ENCODE results near the gene MAB21L4.

The MAB21L4 gene

DNA sequence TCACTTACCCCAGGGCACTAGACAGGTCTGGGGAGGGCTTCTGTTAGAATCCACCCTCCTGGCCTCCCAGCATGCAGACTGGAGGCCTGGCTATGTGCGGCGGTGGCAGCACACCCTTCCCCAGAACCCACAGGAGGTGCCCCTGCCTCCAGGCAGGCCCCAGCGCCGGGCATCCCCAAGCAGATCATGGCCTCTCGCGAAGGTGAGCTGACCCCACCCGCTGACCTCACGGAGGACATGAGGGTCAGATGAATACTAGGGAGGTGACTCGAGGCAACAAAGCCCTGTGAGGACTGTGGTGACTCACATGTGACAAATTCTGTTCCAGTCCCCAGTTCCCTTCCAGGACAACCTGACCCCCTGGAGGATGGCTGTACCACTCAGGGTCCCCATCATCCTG is 1.9 kb downstream of the MAB21L4 start:
- no peak for DNase-seq (ENCODE audit: low spot score)

DNA sequence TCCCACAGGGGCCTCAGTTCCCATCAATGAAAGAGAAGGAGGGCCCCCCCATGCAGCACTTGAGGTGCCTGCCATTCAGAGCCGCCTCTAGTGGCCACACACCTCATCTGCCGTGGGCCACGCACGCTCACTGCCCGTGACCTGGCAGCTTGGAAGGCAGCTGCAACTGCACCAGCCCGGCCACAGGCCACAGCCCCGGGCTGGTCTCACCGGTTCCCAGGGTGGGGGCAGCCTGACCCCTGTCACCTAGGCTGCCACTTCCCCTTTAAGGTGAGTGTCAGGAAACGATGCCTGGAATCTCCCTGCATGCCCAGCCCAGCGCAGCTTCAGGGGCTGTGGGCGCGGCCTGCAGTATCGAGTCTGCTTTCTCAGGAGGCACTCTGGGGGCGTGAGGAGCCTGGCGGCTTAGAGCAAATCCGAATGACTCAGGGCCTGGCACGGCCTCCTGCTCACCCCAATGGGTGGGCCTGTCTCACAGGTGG is 2.6 kb downstream of the MAB21L4 start:
- no peak for DNase-seq (ENCODE audit: low spot score)

DNA sequence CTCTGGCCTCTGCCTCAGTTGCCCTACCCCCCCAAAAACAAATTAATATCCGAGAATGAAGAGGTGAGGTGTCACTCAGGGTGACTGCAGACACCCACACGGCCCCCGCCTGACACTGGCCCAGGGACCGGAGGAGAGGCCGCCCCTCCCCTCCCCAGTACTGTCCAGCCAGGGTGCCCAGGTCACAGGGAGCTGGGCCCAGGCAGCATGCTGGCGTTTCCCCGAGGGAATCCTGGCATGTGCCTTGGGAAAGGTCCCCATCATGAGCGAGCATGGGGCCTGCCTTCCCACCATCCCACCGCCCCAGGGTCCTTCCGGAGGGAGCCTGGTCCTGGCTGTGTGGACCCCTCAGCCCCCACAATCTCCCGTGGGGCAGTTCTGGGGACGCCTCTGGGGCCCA is 3.0 kb downstream of the MAB21L4 start:
- DNase-seq (ENCODE audit: low spot score), result no peak

DNA sequence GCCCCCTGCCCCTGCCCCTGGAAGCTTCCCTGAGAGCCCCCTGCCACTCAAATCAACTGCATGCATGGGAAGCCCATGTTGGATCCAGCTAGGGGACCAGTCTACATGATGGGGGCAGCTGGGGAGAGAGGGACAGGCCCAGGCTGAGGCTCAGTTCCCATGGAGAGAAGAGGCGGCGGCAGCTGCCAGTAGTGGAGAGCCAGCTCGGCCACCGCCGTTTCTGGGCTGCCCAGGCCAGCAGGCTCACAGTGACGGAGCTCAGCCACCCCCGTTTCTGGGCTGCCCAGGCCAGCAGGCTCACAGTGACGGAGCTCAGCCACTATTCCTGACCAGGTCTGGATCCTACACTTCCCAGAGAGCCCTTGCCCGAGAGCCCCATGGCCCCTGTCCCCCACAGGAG is 3.6 kb downstream of the MAB21L4 start:
- peak; percentile 49 for DNase-seq (ENCODE audit: low spot score)

DNA sequence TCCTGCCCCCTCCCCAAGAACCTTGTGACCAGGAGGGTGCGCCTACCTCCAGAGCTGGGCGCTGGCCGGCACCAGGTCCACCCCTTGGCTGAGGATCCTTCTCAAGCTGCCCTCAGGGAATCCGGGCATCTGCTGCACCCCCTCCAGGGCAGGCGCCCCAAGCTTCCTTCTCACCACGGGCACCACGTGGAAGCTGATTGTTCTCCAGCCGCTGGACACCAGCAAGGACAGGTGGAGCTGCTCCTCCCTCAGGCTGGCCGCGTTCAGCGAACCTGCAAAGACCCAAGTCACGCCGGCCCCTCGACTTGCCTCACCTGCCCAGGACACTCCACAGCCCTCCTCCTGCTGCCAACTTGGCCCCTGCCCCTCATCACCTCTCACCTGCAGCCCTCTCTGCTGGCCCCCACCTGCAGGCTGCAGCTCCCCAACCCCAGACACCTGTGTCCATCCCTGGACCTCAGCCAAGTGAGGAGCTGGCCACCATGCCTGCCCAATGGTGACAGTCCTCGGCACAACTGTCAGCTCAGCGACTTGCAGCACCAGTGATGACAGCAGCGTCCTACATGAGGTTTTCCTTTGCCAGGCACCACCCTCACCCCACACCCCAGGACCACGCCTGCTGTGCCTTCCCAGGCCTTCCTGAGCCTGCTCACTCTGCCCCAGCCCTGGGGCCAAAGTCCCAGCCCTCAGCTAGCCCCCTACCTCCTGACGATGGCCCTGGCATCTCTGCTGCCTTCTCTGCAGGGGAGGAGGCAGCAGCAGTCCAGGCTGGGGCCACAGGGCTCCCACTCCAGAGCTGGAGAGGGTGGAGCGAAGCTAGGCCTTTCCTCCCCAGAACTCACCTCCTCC is 4.2 kb downstream of the MAB21L4 start:
- no peak for DNase-seq (ENCODE audit: low spot score)

DNA sequence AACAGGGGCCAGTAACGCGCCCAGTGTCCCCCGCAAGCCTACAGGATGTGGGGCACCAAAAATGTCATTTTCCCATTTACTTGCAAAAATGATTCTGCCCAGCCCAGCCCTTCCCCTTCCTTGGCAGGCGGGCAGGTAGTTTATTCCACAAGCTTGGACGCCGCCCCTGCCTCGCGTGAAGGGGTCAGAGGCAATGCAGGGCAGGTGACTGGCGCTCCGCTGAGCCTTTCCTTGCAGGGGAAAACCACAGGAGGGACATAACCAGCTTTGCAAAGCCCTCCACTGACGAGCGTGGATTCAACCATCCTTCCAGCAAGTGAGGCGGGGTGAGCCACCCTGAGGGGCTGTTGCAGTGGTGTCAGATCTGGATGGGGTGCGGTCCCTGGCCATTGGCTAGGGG is 5.3 kb downstream of the MAB21L4 start:
- no peak for DNase-seq (ENCODE audit: low spot score)

DNA sequence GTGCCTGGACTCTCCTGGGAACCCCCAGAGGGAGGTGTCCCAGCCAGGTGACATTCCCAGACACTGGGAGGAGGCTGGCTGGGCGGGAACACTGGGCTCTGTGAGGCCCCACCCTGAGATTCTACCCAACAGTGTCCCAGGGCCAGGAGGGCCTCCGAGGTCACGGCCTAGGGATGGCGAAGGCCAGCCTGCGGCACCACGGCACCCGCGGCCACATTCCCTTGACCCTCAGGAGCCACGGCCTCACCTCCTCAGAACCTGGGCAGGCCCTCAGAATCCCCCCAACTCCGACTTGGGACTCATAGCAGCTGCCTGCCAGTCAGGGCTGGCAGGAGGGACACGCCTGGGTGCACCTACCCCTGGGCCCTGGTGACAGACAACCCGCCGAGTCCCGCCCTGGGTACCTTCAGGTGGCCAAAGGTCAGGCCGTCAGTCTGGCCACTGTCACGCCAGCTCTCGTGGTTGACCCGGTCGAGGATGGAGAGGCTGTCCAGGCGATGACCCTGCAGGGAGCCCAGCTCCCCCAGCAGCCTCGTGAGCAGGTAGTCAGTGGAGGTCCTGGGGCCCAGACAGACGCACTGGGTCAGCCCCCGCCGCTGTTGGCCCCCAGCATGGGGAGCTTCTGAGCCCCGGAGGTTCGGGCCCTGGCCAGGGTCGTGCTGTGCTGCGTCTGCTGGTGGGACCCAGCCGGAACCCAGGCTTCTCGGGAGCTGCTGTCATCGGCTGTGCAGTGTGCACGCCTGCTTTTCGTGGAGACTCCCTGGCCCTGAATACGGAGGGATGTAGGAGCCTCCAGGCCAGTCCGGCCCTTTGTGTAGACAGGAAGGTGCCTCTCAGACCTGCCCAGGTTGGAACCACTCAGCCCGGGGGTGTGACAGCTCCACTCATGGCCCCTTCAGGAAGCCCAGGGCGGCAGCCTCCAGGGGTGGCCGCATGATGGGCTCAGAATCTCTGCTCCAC is 6.1 kb downstream of the MAB21L4 start:
- DNase-seq (ENCODE audit: low spot score), result no peak

DNA sequence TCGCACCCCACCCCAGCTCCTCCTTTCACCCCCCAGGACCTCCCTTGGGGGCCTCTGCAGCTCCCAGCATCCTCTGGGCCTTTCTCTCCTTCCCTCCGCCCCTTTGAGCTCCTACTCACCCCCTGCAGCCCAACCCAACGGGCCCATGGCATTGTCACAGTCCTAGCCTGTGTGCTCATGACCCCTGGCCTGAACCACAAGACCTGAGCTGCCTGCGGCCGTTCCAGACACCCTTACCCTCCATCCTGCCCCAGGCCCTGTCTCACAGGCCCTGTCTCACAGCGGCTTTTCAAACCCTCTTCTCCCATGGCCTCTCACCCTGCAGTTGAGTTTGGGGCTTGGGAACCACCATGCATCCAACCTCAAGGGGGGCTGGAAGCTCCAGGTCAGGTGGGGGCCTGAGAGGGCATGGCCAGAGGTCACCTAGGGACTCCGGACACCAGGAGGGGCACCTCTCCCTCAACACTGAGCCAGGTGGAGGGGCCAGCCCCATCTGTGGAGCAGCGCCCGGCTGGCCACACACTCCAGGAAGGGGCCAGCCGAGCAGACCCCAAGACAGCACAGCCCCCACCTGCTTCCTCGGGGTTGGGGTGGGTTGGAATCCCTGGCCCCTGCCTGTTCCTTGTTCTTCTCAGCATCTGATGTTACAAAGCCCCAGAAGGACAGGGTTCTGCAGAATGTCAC is 6.9 kb downstream of the MAB21L4 start:
- no peak for DNase-seq (ENCODE audit: low spot score)

DNA sequence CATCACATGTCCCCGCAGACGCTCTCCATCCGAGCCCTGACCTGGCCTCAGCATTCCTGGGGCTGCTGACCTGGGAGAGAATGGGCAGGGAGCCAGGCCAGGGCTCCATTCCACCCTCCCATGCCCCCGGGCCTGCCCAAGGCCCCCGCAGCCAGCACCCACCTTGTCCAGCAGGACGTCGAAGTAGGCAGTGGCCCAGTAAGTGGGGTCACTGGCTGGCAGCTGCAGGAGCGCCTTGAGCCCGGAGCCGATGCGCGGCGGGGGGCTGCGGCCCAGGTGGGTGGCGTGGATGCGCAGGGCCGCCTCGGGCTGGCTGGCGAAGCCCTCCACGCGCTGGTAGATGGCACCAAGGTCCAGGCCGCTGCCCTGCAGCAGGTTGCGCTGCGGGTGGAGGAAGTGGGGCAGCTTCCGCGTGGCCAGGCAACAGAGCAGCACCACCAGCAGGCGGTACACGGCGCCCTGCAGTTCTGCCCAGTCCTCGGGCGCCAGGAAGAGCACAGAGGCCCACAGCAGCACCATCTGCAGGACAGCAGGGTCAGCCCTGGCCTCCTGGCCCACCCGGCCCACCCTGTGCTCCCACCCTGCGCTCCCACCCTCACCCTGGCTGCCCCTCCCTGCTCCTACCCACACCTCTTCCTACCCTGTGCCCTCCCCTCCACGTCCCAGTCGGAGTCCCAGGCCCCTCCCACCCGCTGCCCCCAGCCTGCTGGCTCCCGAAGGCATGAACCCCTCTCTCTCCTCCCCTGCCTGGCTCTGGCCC is 7.6 kb downstream of the MAB21L4 start:
- no peak for DNase-seq (ENCODE audit: low spot score)

DNA sequence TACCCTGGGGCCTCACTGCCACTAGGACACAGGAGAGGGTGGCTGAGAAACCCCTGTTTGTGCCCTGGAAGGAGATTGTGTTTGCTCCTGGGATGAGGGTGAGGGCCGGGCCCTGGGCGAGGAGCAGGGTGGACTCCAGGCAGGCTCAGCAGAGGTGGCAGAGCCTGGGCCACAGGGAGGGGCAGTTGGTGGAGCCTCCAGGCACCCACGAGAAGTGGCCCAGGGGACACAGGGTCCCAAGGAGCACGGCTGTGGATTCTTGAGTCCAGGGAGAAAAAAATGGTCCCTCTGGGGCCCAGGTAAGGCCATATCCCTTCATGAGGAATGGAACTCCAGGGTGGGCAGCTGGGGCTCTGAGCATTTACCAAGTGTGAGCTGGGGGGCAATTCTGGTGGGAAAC is 8.3 kb downstream of the MAB21L4 start:
- no peak for DNase-seq (ENCODE audit: low spot score)

DNA sequence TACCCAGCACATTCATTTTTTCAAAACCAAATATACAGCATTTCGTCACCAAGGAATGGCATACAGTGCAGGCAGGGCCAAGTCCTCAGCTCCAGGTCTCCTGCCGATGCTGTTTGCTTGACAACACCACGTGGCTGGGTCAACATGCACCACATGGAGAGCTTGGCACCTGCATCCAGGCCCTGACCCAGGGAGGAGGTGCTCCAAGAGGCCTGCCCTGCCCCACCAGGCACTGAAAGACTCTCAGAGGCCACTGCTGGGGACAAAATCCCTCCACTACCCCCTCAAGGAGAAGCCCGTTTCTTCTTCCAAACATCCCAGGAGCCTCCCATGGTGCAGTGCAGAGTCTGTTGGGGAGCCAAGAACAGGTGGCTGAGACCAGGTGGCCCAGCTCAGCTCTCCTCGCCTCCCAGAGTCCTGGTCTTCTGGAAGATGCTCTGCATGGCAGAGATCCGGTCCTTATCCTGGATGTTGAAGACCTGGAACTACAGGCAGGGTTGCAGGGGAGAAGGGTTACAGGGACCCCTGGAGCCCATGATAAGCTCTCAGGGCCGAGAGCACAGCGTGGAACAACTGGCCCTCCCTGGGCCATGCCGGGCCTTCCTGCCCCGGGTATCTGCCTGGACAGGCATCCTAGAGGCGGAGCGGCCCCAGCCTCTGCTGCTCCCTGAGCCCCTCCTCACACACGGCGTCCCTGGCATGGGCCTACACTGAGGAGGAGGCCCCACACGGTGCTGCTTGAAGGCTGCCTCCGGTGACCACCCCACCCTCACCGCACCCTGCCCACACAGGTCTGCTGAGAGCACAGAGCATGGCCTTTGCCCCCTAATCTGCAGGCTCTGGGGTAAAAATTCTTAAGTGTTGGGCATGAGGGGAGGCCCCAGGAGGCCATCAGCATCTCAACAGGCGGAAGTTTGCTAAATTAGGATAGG is 9.0 kb downstream of the MAB21L4 start:
- peak; percentile 84 for DNase-seq (ENCODE audit: low spot score)

DNA sequence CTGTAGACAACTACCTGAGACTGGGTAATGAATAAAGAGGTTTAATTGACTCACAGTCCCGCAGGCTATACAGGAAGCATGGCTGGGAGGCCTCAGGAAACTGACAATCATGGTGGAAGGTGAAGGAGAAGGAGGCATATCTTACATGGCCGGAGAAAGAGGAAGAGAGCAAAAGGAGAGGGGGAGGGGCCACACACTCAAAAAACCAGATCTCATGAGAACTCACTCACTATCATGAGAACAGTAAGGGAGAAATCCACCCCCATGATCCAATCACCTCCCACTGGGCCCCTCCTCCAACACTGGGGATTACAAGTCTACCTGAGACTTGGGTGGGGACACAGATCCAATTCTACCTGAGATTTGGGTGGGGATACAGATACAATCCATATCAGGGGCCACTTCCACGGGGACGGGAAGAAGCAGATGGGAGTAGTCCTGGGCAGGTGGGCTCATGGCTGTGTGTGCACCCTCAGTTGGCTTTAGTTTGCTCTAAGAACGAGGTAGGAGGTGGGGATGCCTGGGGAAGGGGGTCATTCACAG is 9.9 kb downstream of the MAB21L4 start:
- DNase-seq (ENCODE audit: low spot score), result no peak

DNA sequence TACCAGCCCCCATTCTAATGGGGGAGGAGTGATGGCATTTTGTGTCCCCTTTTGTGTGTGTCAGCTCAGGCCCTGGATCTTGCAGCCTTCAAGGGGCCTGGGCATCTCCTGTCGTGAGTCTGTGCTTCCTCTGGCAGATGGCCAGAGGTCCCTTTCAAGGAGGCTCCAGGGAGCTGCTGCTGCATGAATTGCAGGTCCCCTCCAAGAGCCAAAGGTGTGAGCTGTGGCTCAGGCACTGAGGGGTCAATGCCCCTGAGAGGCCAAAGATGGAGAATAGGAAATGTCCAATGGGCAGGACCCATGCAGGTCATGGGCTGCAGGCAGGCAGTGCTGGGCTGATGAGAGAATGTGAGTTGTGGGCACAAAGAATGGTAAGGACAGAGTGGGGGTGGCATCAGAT is 10.4 kb downstream of the MAB21L4 start:
- DNase-seq (ENCODE audit: low spot score), result no peak

DNA sequence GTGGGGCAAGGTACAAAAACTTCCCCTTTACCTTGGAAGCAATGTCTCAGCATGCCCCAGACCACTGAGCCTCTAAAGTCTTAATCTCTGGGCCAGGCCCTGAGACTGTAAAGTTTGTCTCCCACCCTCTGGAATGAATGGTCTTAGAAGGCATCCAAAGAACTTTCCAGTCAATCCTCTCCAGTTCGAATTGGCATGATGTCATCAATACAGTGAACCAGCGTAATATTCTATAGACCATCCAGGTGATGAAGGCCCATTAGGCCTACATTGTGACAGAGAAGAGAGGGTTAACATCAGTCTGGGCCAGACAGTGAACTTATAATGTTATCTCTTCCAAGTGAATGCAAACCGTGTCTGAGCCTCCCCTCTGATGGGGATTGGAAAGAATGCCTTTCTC is 11.2 kb downstream of the MAB21L4 start:
- DNase-seq (ENCODE audit: low spot score), result no peak

DNA sequence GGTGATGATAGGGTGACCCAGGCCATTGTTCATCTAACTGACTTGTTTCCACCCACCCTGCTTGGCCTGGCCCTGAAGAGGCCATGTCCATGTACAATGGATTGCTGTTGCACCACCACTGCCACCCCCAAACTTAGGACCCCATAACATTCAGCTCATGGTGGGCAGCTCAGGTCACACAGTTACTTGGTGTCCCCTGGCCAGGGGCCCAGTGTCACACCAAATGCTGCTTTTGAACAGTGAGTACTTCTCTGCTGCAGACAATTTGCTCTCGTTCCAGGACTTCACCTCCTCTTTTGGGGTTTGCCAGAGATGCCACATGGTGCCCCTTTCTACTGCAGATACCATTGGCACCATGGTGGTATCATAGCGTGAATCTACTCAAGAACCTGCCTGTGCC is 11.7 kb downstream of the MAB21L4 start:
- no peak for DNase-seq (ENCODE audit: low spot score)

DNA sequence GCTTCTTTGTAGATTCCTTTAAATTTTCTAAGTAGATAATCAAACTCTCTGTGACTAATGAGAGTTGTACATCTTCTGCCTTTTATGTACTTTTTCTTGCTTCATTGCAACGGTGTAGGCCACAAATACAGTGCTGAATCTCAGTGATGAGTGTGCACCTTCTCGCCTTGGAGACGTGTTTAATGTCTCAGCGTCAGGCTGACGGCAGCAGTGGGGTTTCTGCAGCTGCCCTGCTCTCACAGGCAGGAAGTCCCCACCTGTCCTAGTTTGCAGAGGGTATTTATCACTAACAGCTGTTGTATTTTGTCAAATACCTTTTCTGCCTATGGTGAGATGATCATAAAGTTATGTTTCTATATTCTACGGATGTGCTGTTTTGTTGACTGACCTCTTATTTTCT is 14.0 kb downstream of the MAB21L4 start:
- DNase-seq (ENCODE audit: low spot score), result no peak

DNA sequence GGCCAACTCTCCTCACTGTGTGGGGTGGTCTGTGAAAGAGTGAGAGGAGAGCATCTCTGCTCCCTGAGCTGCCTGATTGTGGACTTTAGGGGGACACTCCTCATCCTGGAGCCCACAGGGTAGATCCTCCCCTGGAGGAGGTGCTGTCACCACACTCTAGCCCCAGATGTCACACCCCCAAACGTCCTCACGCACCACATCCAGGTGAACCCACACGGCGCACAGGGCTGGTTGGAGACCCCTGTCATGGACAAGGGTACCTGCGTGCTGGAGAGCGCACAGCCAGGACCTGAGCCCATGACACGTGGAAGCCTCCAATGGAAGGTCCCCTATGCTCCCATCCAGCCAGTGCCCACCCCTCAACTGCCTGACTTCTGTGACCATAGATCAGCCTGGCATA is 16.9 kb downstream of the MAB21L4 start:
- DNase-seq (ENCODE audit: low spot score), result no peak

DNA sequence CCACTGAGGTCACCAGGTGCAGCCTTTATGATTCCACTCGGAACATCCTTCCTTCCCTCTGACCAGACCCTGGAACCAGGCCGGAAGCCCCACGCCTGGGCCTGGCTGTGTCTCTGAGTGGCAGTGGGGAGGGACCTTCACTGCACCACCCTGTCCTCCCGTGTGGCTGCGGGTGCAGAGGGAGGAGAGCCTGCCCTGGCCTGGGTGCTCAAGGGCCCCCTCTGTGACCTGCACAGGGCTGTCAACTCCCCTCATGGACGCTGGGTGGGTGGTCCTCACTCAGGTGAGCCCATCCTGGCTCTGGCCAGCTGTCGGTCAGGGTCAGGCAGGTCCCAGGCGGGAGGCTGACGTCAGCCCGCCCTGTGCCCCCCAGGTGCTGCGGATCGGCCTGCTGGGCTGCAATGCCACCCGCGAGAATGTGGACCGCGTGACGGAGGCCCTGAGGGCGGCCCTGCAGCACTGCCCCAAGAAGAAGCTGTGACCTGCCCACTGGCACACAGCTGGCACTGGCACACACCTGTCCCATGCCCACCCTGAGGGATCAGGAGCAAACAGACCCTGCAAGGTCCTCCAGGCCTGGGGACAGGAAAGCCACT is 17.5 kb downstream of the MAB21L4 start:
- DNase-seq (ENCODE audit: low spot score), result no peak

DNA sequence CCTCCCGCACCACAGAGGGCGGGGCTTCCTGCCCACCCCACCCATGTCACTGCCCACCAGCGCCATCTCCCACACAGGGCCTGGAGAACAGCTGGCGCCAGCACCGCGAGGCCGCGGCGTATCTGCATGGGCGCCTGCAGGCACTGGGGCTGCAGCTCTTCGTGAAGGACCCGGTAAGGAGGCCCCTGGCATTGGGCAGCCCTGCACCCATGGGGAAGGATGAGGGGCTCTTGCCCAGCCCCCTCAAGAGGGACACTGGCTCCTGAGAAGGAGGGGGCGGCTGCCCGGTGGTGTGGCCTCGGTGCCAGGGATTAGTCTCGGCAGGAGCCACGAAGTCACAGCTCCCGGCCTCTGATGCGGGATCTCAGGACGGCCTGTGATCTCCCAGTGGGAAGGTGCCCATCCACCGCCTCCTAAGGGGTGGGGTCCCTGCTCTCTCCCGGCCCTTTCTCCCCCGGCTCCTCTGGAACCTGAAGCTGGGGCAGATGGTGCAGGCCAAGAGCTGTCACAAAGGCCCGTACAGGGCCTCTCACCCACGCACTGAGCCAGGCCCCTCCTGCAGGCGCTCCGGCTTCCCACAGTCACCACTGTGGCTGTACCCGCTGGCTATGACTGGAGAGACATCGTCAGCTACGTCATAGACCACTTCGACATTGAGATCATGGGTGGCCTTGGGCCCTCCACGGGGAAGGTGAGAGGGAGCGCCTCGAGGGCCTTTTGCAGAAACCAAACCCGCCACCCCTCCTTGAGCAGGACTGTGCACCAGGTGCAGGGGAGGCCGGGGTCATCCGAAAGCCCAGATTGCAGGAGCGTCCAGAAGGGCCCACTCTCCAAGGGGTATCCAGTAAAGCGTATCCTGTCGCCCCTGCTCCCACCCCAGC is 18.3 kb downstream of the MAB21L4 start:
- no peak for DNase-seq (ENCODE audit: low spot score)
